ENCODE data around the gene SLC22A3.
"Not testable (repeated sequence)": the region's sequence is repeated elsewhere in the genome, so short reads cannot be mapped to it uniquely, and the experiment has no call there.

Gene SLC22A3

GRCh38 chr6:160447350-160447749 lies 99.2 kb downstream of the SLC22A3 start:
- no peak for DNase-seq (ENCODE audit: low spot score)

DNA sequence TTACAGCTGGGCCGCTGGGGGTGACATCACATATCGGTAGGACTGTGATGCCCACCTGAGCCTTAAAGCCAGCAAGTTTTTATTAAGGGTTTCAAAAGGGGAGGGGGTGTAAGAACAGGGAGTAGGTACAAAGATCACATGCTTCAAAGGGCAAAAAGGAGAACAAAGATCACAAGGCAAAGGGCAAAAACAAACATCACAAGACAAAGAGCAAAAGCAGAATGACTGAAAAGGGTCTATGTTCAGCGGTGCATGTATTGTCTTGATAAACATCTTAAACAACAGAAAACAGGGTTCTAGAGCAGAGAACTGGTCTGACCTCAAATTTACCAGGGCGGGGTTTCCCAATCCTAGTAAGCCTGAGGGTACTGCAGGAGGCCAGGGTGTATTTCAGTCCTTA lies 101.6 kb downstream of the SLC22A3 start:
- DNase-seq (ENCODE audit: low spot score): not testable (repeated sequence)

- DNase-seq (ENCODE audit: low spot score): no peak
Observed at GRCh38 chr6:160450849-160451248, 102.7 kb downstream of the SLC22A3 start.

GRCh38 chr6:160454303-160454702 lies 106.1 kb downstream of the SLC22A3 start:
- no peak for DNase-seq (ENCODE audit: low spot score)

- no peak for DNase-seq (ENCODE audit: low spot score)
Observed at GRCh38 chr6:160455081-160455480, 106.9 kb downstream of the SLC22A3 start.

DNA sequence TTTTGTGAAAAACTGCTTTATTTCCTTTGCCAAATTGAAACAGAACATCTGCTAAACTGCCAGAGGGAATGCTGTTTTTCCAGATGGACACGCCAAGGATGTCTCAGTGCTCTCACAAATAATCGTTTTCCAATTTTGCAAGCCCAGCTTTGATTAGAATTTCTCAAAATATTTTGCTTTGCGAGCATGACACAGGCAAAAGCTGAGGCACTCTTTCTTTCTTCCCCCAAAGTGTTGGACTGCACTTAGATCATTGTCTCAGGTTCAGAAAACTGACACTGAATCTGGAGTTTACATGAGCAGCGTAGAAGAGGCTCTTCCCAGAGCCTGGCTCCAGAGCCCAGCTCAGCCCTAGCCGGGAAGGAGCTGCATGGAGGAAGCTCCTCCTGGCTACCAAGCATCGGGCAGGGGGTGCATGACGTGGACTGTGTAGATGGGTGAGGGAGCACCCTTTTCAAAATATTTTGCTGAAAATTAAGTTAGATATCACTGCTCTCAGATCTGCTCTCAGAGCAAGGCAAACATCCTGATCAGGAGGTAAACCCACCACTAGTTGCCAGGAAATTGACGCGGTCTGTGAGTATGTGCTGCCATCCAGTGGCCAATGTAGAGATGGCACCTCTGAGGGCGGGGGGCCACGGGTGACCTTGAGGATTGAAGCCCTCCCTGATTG lies 107.5 kb downstream of the SLC22A3 start:
- peak; percentile 49 for DNase-seq (ENCODE audit: low spot score)

DNA sequence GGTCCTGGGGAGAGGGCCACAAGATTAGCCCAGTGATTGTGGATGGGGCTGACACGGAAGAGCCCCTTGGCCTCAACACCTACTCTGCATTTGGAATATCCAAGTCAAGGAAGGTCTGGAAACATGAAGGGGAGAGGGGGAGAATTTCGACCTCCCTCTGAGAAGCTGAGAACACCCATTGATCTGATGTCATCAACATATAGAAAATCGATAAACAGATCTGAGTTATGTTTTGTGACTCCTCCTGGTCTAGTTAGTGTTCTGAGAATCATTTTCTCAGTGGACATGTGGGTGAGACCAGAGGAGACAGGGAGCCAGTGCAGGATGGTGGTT lies 108.0 kb downstream of the SLC22A3 start:
- DNase-seq (ENCODE audit: low spot score): no peak

GRCh38 chr6:160457823-160458222 lies 109.6 kb downstream of the SLC22A3 start:
- DNase-seq (ENCODE audit: low spot score): no peak

DNA sequence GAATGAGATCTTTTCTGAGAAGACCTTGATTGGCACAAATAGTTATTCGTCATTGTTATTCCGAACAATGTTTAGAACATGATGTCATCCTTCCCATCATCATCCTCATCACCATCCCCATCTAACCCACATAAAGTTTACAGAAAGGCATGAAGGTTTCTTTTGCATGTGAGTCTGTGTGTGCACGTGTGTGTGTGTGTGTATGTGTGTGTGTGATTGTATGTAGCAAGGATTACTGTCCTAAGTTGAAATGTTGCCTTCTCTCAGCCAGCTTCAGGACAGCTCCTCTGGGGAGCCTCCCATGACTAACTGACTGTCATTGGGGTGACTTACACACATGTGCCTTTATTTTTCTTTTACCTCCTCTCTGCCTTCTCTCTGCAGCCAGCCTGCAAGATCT lies 113.5 kb downstream of the SLC22A3 start:
- DNase-seq (ENCODE audit: low spot score): no peak

DNA sequence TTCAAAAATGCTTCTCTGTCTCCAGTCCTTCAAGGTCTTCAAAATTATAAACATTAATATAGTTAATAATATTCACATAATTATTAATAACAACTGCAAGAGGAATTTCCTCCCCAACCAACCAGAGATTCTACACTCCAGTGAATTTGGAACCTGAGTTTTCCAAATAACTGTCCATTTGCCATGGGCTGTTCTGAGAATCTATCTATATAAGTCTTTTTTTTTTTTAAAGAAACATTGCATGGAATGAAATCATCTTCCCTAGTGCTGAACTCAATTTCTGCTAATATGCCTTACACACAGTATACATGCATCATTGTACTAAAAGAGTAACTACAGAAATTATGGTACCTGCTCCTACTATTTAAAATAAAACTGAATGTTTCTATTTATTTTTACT lies 113.9 kb downstream of the SLC22A3 start:
- DNase-seq (ENCODE audit: low spot score): no peak

DNA sequence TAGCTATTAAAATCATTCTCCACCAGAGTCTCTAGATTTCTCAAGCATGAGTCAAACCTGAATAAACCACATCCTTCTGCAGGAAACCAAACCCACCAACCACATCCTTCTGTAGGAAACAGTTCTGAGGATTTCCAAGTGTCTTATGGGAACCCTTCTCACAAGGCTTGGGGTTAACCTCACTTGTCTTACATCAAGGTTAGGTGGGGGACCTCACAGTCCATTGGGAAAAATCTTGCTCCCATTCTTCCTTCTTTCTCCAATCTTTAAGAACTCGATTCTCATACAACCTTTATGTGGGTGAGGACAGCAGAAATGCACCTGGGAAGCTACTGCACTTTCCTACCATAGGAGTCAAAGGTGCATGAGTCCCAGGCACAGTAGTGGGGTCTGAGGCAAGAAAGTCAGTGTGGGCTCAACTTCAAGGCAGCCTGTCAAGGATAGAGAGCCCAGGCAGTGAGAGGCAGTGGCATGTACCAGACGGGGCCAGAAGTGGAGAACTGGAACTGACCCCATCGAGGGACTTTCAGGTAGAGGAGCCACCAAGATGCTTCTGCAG lies 114.5 kb downstream of the SLC22A3 start:
- no peak for DNase-seq (ENCODE audit: low spot score)

DNA sequence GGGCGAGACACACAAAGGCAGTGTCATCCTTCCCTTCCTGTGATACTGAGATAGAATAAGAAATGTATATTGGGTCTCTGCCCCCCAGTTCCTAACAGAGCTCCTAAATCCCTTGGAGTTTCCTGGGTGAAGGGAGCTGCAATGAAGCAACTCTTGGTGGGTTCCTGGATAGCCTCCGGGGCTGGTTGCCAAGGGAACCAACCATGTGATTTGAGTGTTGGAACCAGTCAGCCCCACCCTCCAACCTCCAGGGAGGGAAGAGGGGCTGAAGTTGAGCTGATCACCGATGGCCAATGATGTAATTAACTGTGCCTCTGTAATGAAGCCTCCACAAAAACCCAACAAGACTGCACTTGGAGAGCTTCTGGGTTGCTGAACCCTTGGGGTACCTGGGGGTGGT lies 116.6 kb downstream of the SLC22A3 start:
- DNase-seq (ENCODE audit: low spot score): no peak

- DNase-seq (ENCODE audit: low spot score): not testable (repeated sequence)
Observed at GRCh38 chr6:160467261-160467871, 119.2 kb downstream of the SLC22A3 start.

DNA sequence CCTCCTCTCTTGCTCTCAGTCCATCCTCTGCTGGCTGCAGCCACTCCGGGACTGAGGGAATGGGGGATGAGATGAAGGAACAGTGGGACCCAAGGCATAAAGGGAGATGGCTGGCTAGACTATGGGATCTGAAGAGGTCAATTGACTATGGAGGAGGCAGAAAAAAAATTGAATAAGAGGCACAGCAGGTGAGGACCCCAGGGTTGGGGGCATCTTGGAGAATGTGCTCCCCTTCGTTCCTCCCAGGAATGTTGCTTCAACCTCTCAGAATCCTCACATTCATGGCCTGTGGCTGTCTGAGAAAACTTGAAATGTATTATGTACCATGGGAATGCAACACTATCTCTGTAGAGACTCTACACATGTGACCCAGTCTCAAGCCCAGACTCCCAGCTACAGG lies 121.0 kb downstream of the SLC22A3 start:
- no peak for DNase-seq (ENCODE audit: low spot score)

- DNase-seq (ENCODE audit: low spot score): not testable (repeated sequence)
Observed at GRCh38 chr6:160476056-160476455, 127.9 kb downstream of the SLC22A3 start.

DNA sequence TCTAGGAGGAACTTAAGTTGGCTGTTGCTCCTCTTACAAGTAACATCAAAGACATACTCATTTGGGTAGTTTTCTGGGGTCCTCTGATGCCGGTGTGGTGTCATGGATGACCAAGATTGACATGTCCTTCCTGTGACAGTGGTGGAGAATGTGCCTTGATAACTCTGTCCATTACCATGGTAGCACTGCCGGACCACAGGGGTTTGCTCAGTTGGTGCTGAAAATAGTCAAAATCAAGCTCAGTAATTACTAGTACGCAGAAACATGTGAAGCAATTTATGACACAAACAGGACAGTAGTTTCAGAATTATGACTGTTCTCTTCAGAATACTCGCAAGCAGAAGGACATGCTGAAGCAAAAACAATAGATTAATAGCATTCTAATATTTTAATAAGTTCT lies 128.9 kb downstream of the SLC22A3 start:
- DNase-seq (ENCODE audit: low spot score): not testable (repeated sequence)

GRCh38 chr6:160477901-160478300 lies 129.7 kb downstream of the SLC22A3 start:
- DNase-seq (ENCODE audit: low spot score): no peak

DNA sequence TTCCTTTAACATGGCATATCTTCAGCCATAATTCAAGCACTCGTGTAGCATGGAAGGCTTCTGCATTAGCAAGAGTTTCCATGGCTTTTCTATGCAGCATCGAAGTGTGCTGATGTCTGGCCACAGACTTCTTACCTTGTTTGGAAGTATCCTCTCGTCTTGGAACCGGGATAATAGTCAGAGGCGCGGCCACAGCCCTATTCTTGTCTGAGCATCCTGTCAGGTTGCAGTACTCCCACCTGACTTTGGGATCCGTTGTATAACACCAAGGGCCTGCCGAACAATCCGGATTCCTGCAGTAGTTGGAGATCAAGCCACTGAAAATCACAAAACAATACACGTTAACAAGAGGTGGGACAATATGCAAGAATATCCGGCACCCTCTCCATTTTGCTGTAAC lies 138.9 kb downstream of the SLC22A3 start:
- no peak for DNase-seq (ENCODE audit: low spot score)

- no peak for DNase-seq (ENCODE audit: low spot score)
Observed at GRCh38 chr6:160489091-160489490, 140.9 kb downstream of the SLC22A3 start.

- DNase-seq (ENCODE audit: low spot score): no peak
Observed at GRCh38 chr6:160494576-160494975, 146.4 kb downstream of the SLC22A3 start.

DNA sequence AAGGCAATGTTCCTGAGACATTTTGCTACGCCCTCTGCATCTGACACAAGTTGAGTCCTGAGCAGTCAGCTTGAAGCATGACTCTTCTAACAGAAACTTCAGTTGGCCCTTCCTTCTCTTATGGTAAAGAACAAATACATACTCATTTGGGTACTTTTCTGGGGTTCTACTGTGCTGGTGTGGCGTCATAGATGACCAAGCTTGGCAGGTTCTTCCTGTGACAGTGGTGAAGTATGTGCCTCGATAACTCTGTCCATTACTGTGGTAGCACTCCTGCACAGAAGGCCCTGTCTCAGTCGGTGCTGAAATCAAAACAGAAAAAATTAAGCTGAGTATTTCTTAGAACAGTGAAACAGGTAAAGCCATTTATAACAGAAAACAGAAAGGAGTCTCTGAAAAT lies 152.5 kb downstream of the SLC22A3 start:
- no peak for DNase-seq (ENCODE audit: low spot score)
